IPS-20b (cell line): Measurements from ENCODE around the gene WWOX.

Source experiments
- H3K27ac ChIP-seq: one replicate; pipeline ENCODE4 v1.5.1; 2013; ENCODE audit warnings: low read length
- H3K27me3 ChIP-seq: 2 replicates; pipeline ENCODE4 v1.6.1; 2013; ENCODE audit warnings: mild to moderate bottlenecking, low read length, inconsistent platforms; ENCODE audit not compliant: insufficient read depth
- H3K36me3 ChIP-seq: 2 replicates; pipeline ENCODE4 v1.6.1; 2013; ENCODE audit warnings: low read depth, mild to moderate bottlenecking, inconsistent platforms, low read length, moderate library complexity; ENCODE audit not compliant: insufficient read depth
- H3K4me1 ChIP-seq: 2 replicates; pipeline ENCODE4 v1.6.1; 2013; ENCODE audit warnings: mild to moderate bottlenecking, control low read depth, inconsistent platforms, low read length, moderate library complexity; ENCODE audit not compliant: insufficient read depth
- H3K4me3 ChIP-seq: 2 replicates; pipeline ENCODE4 v1.5.1; 2013; ENCODE audit warnings: mild to moderate bottlenecking, low read length, inconsistent platforms
- H3K9ac ChIP-seq: 2 replicates; pipeline ENCODE4 v1.6.1; 2013; ENCODE audit warnings: low read depth, mild to moderate bottlenecking, inconsistent platforms, low read length, moderate library complexity
- H3K9me3 ChIP-seq: 2 replicates; pipeline ENCODE4 v1.6.1; 2013; ENCODE audit warnings: mild to moderate bottlenecking, low read depth, low read length, inconsistent platforms; ENCODE audit not compliant: insufficient read depth

Gene WWOX

DNA sequence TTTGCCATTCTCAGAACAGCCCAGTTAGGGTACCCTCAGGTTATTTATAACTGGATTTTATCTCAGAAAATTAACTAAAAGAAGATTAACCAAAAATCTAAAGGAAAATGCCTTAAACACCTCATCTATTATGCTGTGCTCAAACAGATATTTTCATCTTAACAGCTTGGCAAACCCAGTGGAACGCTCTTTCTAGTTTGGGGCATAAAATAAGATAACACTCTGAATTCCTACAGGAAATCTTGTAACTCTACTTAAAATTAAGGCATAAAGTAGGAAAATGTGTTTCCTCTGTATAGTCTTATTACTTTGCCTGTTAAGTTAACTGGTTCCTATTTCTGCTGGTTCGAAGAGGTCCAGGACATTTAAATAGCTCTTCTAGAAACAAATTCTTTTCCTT lies 777.2 kb downstream of the WWOX start:
- H3K9me3 ChIP-seq = no peaks in the 10 kb centered on the region
- peaks cover 35% of the 10 kb centered on the region; the same call in 1 of the 2 replicates for H3K4me1 ChIP-seq
- no peak overlapping the region for H3K9ac ChIP-seq
- no peak overlapping the region; the same call in 1 of the 2 replicates for H3K4me3 ChIP-seq
- no peak overlapping the region for H3K27ac ChIP-seq
- no peaks in the 10 kb centered on the region for H3K36me3 ChIP-seq
- H3K27me3 ChIP-seq = no peaks in the 10 kb centered on the region

DNA sequence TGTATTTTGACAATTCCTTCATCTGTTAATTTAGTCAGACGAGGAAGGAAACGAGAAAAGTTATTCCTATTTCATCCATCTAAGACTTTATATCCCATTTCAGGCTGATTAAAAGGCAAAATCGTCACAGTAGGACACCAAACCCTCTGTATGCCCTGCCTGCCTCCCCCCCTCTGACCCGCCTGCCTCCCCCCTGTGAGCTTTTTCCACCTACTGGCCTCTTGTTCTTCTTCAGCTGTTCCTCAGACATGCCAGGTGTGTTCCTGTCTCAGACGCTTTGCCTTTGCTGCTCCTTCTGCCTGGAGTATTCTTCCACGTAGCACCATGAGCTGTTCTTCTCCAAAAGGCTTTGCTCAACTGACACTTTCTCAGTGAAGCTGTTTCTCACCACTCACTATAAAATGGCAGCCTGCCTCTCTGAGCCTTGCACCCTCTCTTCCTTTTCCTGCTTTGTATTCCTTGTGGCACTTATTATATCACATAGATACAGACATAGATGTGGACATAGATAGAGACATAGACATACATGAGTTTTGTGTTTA lies 777.7 kb downstream of the WWOX start:
- Histone ChIP-seq H3K9ac (no peak overlapping the region), H3K27me3 (no peaks in the 10 kb centered on the region), H3K4me1 (peaks cover 36% of the 10 kb centered on the region; the same call in 1 of the 2 replicates), H3K9me3 (no peaks in the 10 kb centered on the region), H3K27ac (no peak overlapping the region), H3K4me3 (peak overlapping the region; percentile 32), H3K36me3 (no peaks in the 10 kb centered on the region)

DNA sequence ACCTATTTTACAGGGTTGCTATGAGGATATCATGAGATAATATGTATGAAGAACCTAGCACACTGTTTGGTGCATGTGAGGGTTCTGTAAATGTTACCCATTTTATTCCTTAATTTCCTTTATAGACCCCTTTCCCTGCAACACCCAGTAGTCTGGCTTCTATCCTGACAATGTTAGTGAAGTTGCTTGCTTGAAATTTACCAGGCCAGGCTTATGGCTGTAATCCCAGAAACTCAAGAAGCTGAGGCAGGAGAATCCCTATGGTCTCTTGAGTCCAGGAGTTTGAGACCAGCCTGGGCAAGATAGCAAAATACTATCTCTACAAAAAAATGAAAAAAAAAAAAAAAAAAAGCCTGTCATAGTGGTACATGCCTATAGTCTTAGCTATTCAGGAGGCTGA lies 779.1 kb downstream of the WWOX start:
- no peaks in the 10 kb centered on the region for H3K27me3 ChIP-seq
- H3K4me1 ChIP-seq = peaks cover 36% of the 10 kb centered on the region; the same call in 1 of the 2 replicates
- no peaks in the 10 kb centered on the region for H3K9me3 ChIP-seq
- no peaks in the 10 kb centered on the region for H3K36me3 ChIP-seq
- no peak overlapping the region for H3K9ac ChIP-seq
- no peak overlapping the region for H3K4me3 ChIP-seq
- H3K27ac ChIP-seq = no peak overlapping the region

DNA sequence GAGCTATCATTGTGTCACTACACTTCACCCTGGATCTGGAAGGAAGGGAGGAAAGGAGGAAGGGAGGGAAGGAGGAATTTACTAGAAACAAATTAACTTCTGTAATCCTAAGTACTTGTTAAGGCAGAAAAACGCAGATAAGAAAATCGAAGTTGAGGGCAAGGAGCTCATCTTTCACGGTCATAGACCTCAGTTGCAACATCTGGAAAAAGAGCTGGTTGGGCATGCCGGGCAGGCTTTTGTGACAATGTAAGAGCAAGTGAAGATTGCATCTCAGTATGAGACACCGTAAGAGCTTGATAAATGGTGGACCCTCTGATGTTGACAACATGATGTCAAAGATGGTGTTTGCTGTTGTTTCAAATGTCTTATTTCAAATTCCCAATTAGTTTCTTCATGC lies 779.6 kb downstream of the WWOX start:
- H3K9me3 ChIP-seq = no peaks in the 10 kb centered on the region
- H3K27me3 ChIP-seq = no peaks in the 10 kb centered on the region
- H3K36me3 ChIP-seq = no peaks in the 10 kb centered on the region
- H3K9ac ChIP-seq = no peak overlapping the region
- peaks cover 36% of the 10 kb centered on the region; the same call in 1 of the 2 replicates for H3K4me1 ChIP-seq
- no peak overlapping the region for H3K4me3 ChIP-seq
- H3K27ac ChIP-seq = no peak overlapping the region

DNA sequence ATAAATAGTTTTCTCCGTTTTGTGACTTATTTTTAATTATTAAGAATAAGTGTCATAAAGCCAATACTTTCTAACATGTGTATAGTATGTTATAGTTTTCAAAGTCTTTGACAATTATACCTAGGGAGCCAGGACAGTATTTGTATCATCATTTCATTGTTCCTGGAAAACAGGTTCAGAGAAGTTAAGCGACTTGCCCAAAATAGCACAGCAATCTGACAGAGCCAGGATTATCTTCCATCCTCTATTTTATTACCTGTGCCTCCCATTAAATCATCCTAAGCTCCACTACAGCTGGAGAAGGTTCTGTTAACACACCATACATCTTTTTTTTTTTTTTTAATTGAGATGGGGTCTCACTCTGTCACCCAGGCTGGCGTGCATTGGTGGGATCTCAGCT lies 782.7 kb downstream of the WWOX start:
- Histone ChIP-seq H3K27me3 (no peaks in the 10 kb centered on the region), H3K9me3 (no peaks in the 10 kb centered on the region), H3K4me1 (peaks cover 17% of the 10 kb centered on the region; the same call in 1 of the 2 replicates), H3K4me3 (no peak overlapping the region), H3K9ac (no peak overlapping the region), H3K27ac (no peak overlapping the region), H3K36me3 (no peaks in the 10 kb centered on the region)

DNA sequence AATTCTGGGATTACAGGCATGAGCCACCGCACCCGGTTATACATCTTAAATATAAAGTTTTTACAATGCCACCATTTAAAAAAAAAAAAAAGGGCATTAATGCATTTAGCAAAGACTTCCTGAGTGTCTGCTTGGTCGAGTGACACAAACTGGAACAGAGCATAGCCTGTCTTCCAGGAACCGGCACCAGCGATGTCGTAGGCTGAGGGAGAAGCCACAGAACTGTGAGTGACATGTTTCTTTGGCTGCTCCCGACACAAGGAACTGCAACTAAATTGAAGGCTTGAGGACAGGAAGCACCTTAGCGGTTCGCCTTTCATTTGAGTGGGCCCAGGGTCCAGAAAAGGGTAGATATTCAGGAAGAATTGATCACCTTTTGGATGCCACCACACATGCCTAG lies 783.3 kb downstream of the WWOX start:
- H3K27me3 ChIP-seq = no peaks in the 10 kb centered on the region
- H3K9me3 ChIP-seq = no peaks in the 10 kb centered on the region
- H3K27ac ChIP-seq = no peak overlapping the region
- H3K4me3 ChIP-seq = no peak overlapping the region
- peaks cover 11% of the 10 kb centered on the region; the same call in 1 of the 2 replicates for H3K4me1 ChIP-seq
- no peak overlapping the region for H3K9ac ChIP-seq
- H3K36me3 ChIP-seq = no peaks in the 10 kb centered on the region

DNA sequence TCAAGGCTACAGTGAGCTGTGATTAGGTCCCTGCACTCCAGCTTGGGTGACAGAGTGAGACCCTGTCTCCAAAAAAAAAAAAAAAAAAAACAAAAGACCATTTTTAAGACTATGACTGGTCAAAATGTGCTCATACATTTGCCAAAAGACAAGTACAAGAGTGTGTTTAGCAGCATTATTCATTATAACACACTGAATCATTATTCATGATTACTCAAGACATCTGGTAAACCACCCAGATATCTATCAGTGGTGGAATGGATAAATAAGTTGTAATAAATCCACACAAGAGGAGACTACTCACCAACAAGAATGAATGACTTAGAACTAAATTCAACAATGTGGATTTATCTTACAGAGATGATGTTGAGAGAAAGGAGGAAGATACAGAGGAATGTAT lies 784.8 kb downstream of the WWOX start:
- no peaks in the 10 kb centered on the region for H3K27me3 ChIP-seq
- H3K4me3 ChIP-seq = no peak overlapping the region
- no peaks in the 10 kb centered on the region for H3K9me3 ChIP-seq
- H3K27ac ChIP-seq = no peak overlapping the region
- peaks cover 11% of the 10 kb centered on the region; the same call in 1 of the 2 replicates for H3K4me1 ChIP-seq
- H3K36me3 ChIP-seq = no peaks in the 10 kb centered on the region
- no peak overlapping the region for H3K9ac ChIP-seq

DNA sequence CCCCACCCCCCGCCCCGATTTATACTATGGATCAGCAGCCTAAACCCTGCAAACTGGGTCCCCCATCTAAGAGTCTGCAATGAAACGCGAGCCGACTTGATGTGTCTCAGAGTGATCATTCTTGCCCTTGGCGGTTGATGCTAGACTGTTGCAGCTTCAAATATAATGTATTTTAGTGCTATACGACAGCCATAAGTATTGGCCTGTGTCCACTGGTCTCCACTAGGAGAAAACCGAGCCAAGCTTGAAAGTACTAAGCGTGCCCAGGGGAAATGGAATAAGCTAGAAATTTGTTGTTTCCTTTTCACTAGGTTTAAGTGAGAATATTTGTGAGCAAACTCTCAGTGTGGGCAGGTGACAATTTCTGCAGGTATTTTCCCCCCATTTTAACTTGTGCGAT lies 789.9 kb downstream of the WWOX start:
- Histone ChIP-seq H3K4me1 (peaks cover 13% of the 10 kb centered on the region; the same call in 1 of the 2 replicates), H3K27me3 (no peaks in the 10 kb centered on the region), H3K27ac (no peak overlapping the region), H3K4me3 (no peak overlapping the region), H3K9me3 (no peaks in the 10 kb centered on the region), H3K9ac (no peak overlapping the region), H3K36me3 (no peaks in the 10 kb centered on the region)

DNA sequence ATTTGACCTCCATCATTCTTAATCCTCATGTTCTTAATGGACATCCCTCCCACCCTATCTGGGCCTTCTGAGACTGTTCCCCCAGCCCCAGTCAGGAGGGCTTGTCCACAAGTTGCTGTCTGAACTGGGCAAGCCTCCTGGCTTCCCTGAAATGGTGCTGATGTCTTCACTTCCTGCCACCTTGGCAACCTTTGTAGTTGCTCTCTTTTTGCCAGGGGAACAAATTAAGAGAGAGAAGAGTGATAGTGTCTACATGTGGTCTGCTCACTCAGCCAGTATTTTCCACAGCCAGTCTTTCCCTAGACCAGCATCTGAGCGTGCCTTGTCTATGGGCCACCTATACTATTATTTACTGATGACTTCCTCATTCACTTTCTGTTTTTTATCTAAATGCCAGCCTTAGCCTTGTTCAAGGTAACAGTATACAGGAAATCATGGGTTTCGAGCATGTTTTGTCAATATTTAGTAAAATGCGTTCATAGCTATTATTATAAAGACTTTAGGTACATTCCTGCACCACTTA lies 791.0 kb downstream of the WWOX start:
- Histone ChIP-seq H3K27ac (no peak overlapping the region), H3K27me3 (no peaks in the 10 kb centered on the region), H3K4me1 (peaks cover 13% of the 10 kb centered on the region; the same call in 1 of the 2 replicates), H3K4me3 (no peak overlapping the region), H3K9me3 (no peaks in the 10 kb centered on the region), H3K36me3 (no peaks in the 10 kb centered on the region), H3K9ac (no peak overlapping the region)

DNA sequence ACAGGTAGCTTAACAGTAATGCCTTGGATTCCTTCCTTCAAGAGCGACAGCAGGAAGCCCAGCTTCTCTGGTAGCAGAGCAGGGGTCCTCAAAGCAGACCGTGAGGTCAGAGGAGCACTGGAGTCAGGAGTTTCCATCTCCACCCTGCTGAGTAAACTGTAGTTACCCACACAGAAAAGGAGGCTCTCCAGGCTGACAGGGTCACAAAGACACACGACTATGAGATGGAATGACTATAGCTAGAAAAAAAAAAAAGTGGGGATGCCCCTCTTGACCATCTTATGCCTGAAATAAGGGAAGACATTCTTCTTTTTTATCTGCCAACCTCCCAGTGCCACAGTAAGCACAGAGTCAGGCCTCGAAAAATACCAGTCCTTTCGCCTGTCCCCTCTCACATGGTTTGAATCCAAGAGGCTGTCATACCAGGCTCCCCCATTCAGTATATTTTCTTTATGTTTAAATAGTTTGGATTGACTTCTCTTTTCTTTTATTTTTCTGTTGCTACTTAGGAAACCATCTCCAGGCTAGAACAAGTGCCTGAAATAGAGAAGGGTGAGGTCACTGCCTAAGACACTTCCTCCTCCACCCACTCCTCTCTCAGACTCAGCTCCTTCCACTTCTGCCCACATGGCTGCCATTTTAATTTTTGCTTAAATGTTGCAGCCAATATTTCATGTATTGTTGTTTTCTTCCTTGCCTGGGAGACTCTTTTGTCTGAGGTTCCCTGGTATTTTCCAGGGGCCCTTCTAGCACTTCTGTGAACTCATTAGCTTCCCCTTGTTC lies 793.7 kb downstream of the WWOX start:
- H3K4me1 ChIP-seq = peaks cover 19% of the 10 kb centered on the region
- H3K9me3 ChIP-seq = no peaks in the 10 kb centered on the region
- H3K9ac ChIP-seq = no peak overlapping the region
- no peaks in the 10 kb centered on the region for H3K36me3 ChIP-seq
- H3K27ac ChIP-seq = no peak overlapping the region
- no peak overlapping the region for H3K4me3 ChIP-seq
- no peaks in the 10 kb centered on the region for H3K27me3 ChIP-seq

DNA sequence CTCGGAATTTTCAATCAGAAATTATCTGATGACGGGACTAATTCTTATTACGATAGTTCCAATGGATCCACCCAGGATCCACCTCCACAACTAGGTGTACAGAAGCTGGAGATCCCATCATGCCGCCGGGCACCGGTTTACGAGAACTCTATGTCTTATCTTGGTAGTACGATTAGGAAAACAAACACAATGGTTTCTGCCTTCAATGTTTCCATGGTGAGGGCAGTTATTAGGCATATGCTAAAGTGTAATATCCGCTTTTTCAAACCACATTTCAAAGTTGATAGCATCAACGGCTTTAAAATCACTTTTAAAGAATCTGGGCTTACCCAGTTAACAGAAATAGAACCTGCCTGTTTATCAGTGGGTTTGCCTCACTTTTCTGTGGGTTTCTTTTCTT lies 795.4 kb downstream of the WWOX start:
- no peak overlapping the region for H3K27ac ChIP-seq
- no peak overlapping the region for H3K9ac ChIP-seq
- H3K9me3 ChIP-seq = no peaks in the 10 kb centered on the region
- no peaks in the 10 kb centered on the region for H3K36me3 ChIP-seq
- no peaks in the 10 kb centered on the region for H3K27me3 ChIP-seq
- peaks cover 13% of the 10 kb centered on the region for H3K4me1 ChIP-seq
- H3K4me3 ChIP-seq = no peak overlapping the region

DNA sequence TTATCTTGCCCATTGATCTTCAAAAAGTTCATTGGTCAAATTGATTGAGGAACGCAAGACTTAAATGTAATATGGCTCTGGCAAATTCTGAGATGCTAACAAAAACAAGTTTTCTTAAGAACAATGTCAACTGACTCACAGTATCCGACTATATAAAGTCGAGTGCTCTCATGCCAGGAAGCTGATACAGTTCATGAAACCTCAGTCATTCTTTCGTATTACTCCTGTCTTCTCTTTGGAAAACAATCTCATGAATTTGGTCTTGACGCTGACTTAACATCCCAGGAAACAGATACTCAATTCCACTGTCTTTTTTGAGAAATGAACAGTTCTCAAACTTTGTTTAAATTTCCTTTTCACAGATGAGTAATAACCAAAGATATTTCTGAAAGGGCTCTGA lies 796.2 kb downstream of the WWOX start:
- Histone ChIP-seq H3K27me3 (no peaks in the 10 kb centered on the region), H3K4me1 (peaks cover 13% of the 10 kb centered on the region), H3K9me3 (no peaks in the 10 kb centered on the region), H3K9ac (no peak overlapping the region), H3K4me3 (no peak overlapping the region), H3K27ac (no peak overlapping the region), H3K36me3 (no peaks in the 10 kb centered on the region)
